GM18507 (cell line): ENCODE results near the gene COL5A2.

ENCODE experiments used
- DNase-seq: peaks from one replicate; pipeline ENCODE4 v3.0.0; 2011; ENCODE audit warnings: low read depth; ENCODE audit not compliant: insufficient read length; ENCODE audit errors: extremely low spot score
- FAIRE-seq: peaks from 2 replicates; lab custom pipeline; 2011; peaks lifted over from hg19 to GRCh38; lab: Jason Lieb, UNC

The COL5A2 gene

GRCh38 chr2:189074506-189074905 is 105.1 kb downstream of the COL5A2 start:
- no peak for FAIRE-seq
- DNase-seq: no peak

- FAIRE-seq: no peak
- no peak for DNase-seq
Measured at GRCh38 chr2:189072036-189072435, 107.5 kb downstream of the COL5A2 start.

GRCh38 chr2:189069855-189070619 is 109.5 kb downstream of the COL5A2 start:
- FAIRE-seq (no peak), DNase-seq (no peak)

- DNase-seq: no peak
- no peak for FAIRE-seq
Measured at GRCh38 chr2:189066037-189066436, 113.5 kb downstream of the COL5A2 start.

- FAIRE-seq: no peak
- no peak for DNase-seq
Measured at GRCh38 chr2:189060096-189060642, 119.4 kb downstream of the COL5A2 start.

GRCh38 chr2:189057316-189057715 is 122.2 kb downstream of the COL5A2 start:
- no peak for FAIRE-seq
- no peak for DNase-seq

GRCh38 chr2:189056200-189057106 is 123.1 kb downstream of the COL5A2 start:
- no peak for FAIRE-seq

GRCh38 chr2:189050165-189050712 is 129.3 kb downstream of the COL5A2 start:
- FAIRE-seq: no peak
- no peak for DNase-seq

More at GRCh38 chr2:189056200-189057106, 123.1 kb downstream of the COL5A2 start:
- DNase-seq: no peak

- DNase-seq (no peak), FAIRE-seq (no peak)
Measured at GRCh38 chr2:189049709-189050164, 129.8 kb downstream of the COL5A2 start.

- no peak for FAIRE-seq
Measured at GRCh38 chr2:189048189-189048588, 131.4 kb downstream of the COL5A2 start.

GRCh38 chr2:189047171-189047888 is 132.2 kb downstream of the COL5A2 start:
- DNase-seq (no peak), FAIRE-seq (no peak)

More at GRCh38 chr2:189048189-189048588, 131.4 kb downstream of the COL5A2 start:
- no peak for DNase-seq

- FAIRE-seq (no peak), DNase-seq (no peak)
Measured at GRCh38 chr2:189046320-189046719, 133.2 kb downstream of the COL5A2 start.

- DNase-seq (no peak), FAIRE-seq (no peak)
Measured at GRCh38 chr2:189045836-189046235, 133.7 kb downstream of the COL5A2 start.

GRCh38 chr2:189037518-189037917 is 142.0 kb downstream of the COL5A2 start:
- no peak for DNase-seq
- no peak for FAIRE-seq

GRCh38 chr2:189024901-189025618 is 154.5 kb downstream of the COL5A2 start:
- no peak for FAIRE-seq
- DNase-seq: no peak

GRCh38 chr2:189022492-189022891 is 157.1 kb downstream of the COL5A2 start:
- no peak for FAIRE-seq
- DNase-seq: no peak

GRCh38 chr2:189022053-189022481 is 157.5 kb downstream of the COL5A2 start:
- FAIRE-seq (no peak), DNase-seq (no peak)

- DNase-seq: no peak
- no peak for FAIRE-seq
Measured at GRCh38 chr2:189020179-189020578, 159.4 kb downstream of the COL5A2 start.

GRCh38 chr2:189018631-189019030 is 160.9 kb downstream of the COL5A2 start:
- FAIRE-seq: no peak
- DNase-seq: no peak
